ENCODE data around the gene B4GALT2.

The B4GALT2 gene

DNA sequence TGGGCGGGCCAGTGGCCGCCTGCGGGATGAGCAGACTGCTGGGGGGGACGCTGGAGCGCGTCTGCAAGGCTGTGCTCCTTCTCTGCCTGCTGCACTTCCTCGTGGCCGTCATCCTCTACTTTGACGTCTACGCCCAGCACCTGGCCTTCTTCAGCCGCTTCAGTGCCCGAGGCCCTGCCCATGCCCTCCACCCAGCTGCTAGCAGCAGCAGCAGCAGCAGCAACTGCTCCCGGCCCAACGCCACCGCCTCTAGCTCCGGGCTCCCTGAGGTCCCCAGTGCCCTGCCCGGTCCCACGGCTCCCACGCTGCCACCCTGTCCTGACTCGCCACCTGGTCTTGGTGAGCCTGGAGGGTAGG lies 2.1 kb downstream of the B4GALT2 start:
- no peak for ATAC-seq (ENCODE audit: insufficient read depth, low read depth)
- Histone ChIP-seq H3K4me3 (ENCODE audit: low read depth in 1 of 2, low read length in 2 of 2) (no peak overlapping the region), H3K9ac (ENCODE audit: low read depth, low read length) (no peak overlapping the region), H3K9me3 (ENCODE audit: insufficient read depth, low read length, severe bottlenecking) (no peaks in the 10 kb centered on the region), H4K20me1 (ENCODE audit: insufficient read depth, low read length) (peaks cover 26% of the 10 kb centered on the region), H3K27me3 (ENCODE audit: insufficient read depth, low read length, poor library complexity) (peaks cover 7% of the 10 kb centered on the region), H3K4me2 (ENCODE audit: insufficient read depth, low read length) (no peak overlapping the region), H3K79me2 (ENCODE audit: insufficient read depth, low read length) (peaks cover 11% of the 10 kb centered on the region), H3K36me3 (ENCODE audit: insufficient read depth, low read length) (peaks cover 24% of the 10 kb centered on the region), H2AFZ (ENCODE audit: low read depth, low read length) (no peak overlapping the region), H3K4me1 (ENCODE audit: insufficient read depth, low read length) (peaks cover 29% of the 10 kb centered on the region), H3K27ac (ENCODE audit: low read length) (no peak overlapping the region)
- no peak for TF ChIP-seq EZH2 (IDR thresholded peaks at IDR 0.05; ENCODE audit: borderline replicate concordance, low read depth, low read length, severe bottlenecking)
- TF ChIP-seq, protein P1, sequence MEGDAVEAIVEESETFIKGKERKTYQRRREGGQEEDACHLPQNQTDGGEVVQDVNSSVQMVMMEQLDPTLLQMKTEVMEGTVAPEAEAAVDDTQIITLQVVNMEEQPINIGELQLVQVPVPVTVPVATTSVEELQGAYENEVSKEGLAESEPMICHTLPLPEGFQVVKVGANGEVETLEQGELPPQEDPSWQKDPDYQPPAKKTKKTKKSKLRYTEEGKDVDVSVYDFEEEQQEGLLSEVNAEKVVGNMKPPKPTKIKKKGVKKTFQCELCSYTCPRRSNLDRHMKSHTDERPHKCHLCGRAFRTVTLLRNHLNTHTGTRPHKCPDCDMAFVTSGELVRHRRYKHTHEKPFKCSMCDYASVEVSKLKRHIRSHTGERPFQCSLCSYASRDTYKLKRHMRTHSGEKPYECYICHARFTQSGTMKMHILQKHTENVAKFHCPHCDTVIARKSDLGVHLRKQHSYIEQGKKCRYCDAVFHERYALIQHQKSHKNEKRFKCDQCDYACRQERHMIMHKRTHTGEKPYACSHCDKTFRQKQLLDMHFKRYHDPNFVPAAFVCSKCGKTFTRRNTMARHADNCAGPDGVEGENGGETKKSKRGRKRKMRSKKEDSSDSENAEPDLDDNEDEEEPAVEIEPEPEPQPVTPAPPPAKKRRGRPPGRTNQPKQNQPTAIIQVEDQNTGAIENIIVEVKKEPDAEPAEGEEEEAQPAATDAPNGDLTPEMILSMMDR (IDR thresholded peaks at IDR 0.05; ENCODE audit: borderline replicate concordance, extremely low read depth, low read length, poor library complexity, severe bottlenecking) = no peak
- no peak for DNase-seq

DNA sequence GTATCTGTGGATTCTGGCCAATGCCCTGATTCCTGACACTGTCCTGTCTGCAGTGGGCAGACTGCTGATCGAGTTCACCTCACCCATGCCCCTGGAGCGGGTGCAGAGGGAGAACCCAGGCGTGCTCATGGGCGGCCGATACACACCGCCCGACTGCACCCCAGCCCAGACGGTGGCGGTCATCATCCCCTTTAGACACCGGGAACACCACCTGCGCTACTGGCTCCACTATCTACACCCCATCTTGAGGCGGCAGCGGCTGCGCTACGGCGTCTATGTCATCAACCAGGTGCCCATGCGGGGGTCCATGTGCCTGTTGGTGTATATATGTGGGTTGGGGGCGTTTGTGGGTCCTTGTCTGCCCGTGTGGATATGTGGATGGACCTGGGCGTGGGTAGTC lies 2.6 kb downstream of the B4GALT2 start:
- Histone ChIP-seq H2AFZ (ENCODE audit: low read depth, low read length) (no peak overlapping the region), H3K9me3 (ENCODE audit: insufficient read depth, low read length, severe bottlenecking) (no peaks in the 10 kb centered on the region), H3K27ac (ENCODE audit: low read length) (no peak overlapping the region), H3K27me3 (ENCODE audit: insufficient read depth, low read length, poor library complexity) (peaks cover 7% of the 10 kb centered on the region), H3K4me3 (ENCODE audit: low read depth in 1 of 2, low read length in 2 of 2) (no peak overlapping the region), H3K36me3 (ENCODE audit: insufficient read depth, low read length) (peaks cover 19% of the 10 kb centered on the region), H3K9ac (ENCODE audit: low read depth, low read length) (no peak overlapping the region), H3K4me2 (ENCODE audit: insufficient read depth, low read length) (no peak overlapping the region), H3K4me1 (ENCODE audit: insufficient read depth, low read length) (peaks cover 24% of the 10 kb centered on the region), H3K79me2 (ENCODE audit: insufficient read depth, low read length) (peaks cover 6% of the 10 kb centered on the region), H4K20me1 (ENCODE audit: insufficient read depth, low read length) (peaks cover 20% of the 10 kb centered on the region)
- TF ChIP-seq EZH2 (IDR thresholded peaks at IDR 0.05; ENCODE audit: borderline replicate concordance, low read depth, low read length, severe bottlenecking) = no peak
- TF ChIP-seq, protein P1 (IDR thresholded peaks at IDR 0.05; ENCODE audit: borderline replicate concordance, extremely low read depth, low read length, poor library complexity, severe bottlenecking) = no peak
- ATAC-seq (ENCODE audit: insufficient read depth, low read depth) (no peak), DNase-seq (no peak)

DNA sequence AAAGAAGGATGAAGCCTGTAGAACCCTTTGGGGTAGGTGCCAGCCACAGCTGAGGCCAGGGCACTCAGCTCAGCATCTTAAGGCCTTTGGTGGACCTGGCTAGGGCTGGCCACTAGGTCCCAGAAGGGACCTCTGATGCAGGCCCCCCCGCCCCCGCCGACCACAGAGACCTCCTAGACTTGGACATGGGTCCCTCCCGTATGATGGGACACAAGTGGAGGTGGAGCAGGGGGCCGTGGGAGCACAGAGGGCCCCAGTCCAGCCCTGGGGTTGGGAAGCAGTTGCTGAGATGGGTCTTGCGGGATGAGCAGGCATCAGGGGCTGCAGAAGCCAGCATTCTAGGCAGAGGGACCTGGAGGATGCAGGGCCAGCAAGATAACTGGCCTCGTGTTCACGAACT lies 3.2 kb downstream of the B4GALT2 start:
- DNase-seq (no peak), ATAC-seq (ENCODE audit: insufficient read depth, low read depth) (no peak)
- Histone ChIP-seq H3K79me2 (ENCODE audit: insufficient read depth, low read length) (no peaks in the 10 kb centered on the region), H4K20me1 (ENCODE audit: insufficient read depth, low read length) (peaks cover 14% of the 10 kb centered on the region), H3K4me3 (ENCODE audit: low read depth in 1 of 2, low read length in 2 of 2) (no peak overlapping the region), H3K9me3 (ENCODE audit: insufficient read depth, low read length, severe bottlenecking) (no peaks in the 10 kb centered on the region), H3K4me2 (ENCODE audit: insufficient read depth, low read length) (no peak overlapping the region), H3K27ac (ENCODE audit: low read length) (no peak overlapping the region), H3K36me3 (ENCODE audit: insufficient read depth, low read length) (peaks cover 13% of the 10 kb centered on the region), H3K27me3 (ENCODE audit: insufficient read depth, low read length, poor library complexity) (peaks cover 11% of the 10 kb centered on the region), H2AFZ (ENCODE audit: low read depth, low read length) (no peak overlapping the region), H3K9ac (ENCODE audit: low read depth, low read length) (no peak overlapping the region), H3K4me1 (ENCODE audit: insufficient read depth, low read length) (peaks cover 18% of the 10 kb centered on the region)
- TF ChIP-seq EZH2 (IDR thresholded peaks at IDR 0.05; ENCODE audit: borderline replicate concordance, low read depth, low read length, severe bottlenecking) = no peak
- TF ChIP-seq, protein P1 (IDR thresholded peaks at IDR 0.05; ENCODE audit: borderline replicate concordance, extremely low read depth, low read length, poor library complexity, severe bottlenecking) = no peak

DNA sequence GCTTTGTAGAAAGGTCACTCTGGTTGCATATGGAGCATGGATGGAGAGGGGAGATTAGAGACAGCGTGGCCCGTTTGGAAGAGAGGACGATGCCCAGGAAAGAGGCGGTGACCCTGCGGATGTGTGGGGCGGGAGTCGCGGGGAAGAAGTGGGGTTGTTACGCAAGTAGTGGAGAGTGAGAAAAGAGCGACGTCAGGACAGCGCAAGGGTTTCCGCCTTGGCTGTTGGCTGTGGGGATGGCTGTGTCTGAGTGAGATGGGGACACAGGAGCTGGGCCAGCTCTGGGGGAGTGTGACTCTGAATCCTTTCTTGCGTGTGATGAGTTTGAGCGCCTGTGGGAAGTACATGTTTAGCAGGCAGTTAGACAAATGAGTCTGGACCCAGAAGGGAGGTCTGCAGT lies 3.8 kb downstream of the B4GALT2 start:
- Histone ChIP-seq H2AFZ (ENCODE audit: low read depth, low read length) (no peak overlapping the region), H3K9me3 (ENCODE audit: insufficient read depth, low read length, severe bottlenecking) (no peaks in the 10 kb centered on the region), H3K27ac (ENCODE audit: low read length) (no peak overlapping the region), H3K9ac (ENCODE audit: low read depth, low read length) (no peak overlapping the region), H3K36me3 (ENCODE audit: insufficient read depth, low read length) (peaks cover 7% of the 10 kb centered on the region), H3K4me3 (ENCODE audit: low read depth in 1 of 2, low read length in 2 of 2) (no peak overlapping the region), H3K27me3 (ENCODE audit: insufficient read depth, low read length, poor library complexity) (peaks cover 11% of the 10 kb centered on the region), H3K4me2 (ENCODE audit: insufficient read depth, low read length) (no peak overlapping the region), H3K4me1 (ENCODE audit: insufficient read depth, low read length) (peaks cover 13% of the 10 kb centered on the region), H3K79me2 (ENCODE audit: insufficient read depth, low read length) (no peaks in the 10 kb centered on the region), H4K20me1 (ENCODE audit: insufficient read depth, low read length) (peaks cover 9% of the 10 kb centered on the region)
- TF ChIP-seq, protein P1 (IDR thresholded peaks at IDR 0.05; ENCODE audit: borderline replicate concordance, extremely low read depth, low read length, poor library complexity, severe bottlenecking) = no peak
- no peak for TF ChIP-seq EZH2 (IDR thresholded peaks at IDR 0.05; ENCODE audit: borderline replicate concordance, low read depth, low read length, severe bottlenecking)
- DNase-seq (no peak), ATAC-seq (ENCODE audit: insufficient read depth, low read depth) (no peak)

Measured in DND-41 (cell line).